ENCODE measurements around the gene BMERB1. TPM values are rescaled to one million over a fixed set of nuclear protein-coding genes. Genes with fewer than 3 reads are reported as not detected.

Gene BMERB1
- total and polyA plus RNA-seq, 2 experiments from 2014 or later: 17.3 to 28.1 TPM

DNA sequence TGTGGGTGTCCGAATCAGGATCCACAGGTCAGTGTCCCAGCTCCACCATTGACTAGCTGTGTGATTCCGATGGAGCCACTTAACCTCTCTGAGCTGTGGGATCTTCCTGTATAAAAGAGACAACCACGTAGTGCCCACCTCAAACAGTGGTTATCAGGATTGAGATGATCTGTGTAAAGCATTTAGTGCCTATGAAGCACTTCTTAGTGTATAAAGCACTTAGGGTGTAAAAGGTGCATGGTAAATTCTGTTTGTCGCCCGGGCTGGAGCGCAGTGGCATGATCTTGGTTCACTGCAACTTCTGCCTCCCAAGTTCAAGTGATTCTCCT is 113.3 kb downstream of the BMERB1 start:
- H4K20me1 ChIP-seq (replicated peaks; ENCODE audit: insufficient read depth): no peaks in the 10 kb centered on the region
- H3F3A ChIP-seq (replicated peaks; ENCODE audit: low read depth): 0 out of 2 replicates have a peak, but pooled peaks cover 3% of the 10 kb centered on the region
- no peak overlapping the region for H3K4me3 ChIP-seq
- Mint-ChIP-seq H3K4me1 (peaks cover 9% of the 10 kb centered on the region), H3K9me3 (peaks cover 14% of the 10 kb centered on the region), H3K4me3 (no peak overlapping the region), H3K27ac (no peak overlapping the region), H3K36me3 (ENCODE audit: low read depth) (peaks cover 15% of the 10 kb centered on the region), H3K27me3 (ENCODE audit: insufficient read depth, low read depth, poor library complexity) (no peaks in the 10 kb centered on the region)
- no peaks in the 10 kb centered on the region for H3K79me2 ChIP-seq (replicated peaks; ENCODE audit: insufficient read depth)
- H3K9me2 ChIP-seq (ENCODE audit: insufficient read depth): 0 out of 2 replicates have a peak, but pooled peaks cover 6% of the 10 kb centered on the region
- no peak for TF ChIP-seq JUNB (IDR thresholded peaks at IDR 0.05; ENCODE audit: unreplicated experiment)
- no peak overlapping the region for H3K4me2 ChIP-seq
- no peaks in the 10 kb centered on the region for H3K36me3 ChIP-seq (ENCODE audit: insufficient read depth)
- DNase-seq (ENCODE audit: low spot score) (no peak), ATAC-seq (no peak)
- H3K27me3 ChIP-seq (ENCODE audit: insufficient read depth): no peaks in the 10 kb centered on the region
- no peak overlapping the region for H2AFZ ChIP-seq
- H3K27ac ChIP-seq (ENCODE audit: low read depth): no peak overlapping the region
- no peaks in the 10 kb centered on the region for H3K4me1 ChIP-seq (ENCODE audit: insufficient read depth)

- no peaks in the 10 kb centered on the region for H3K27me3 Mint-ChIP-seq (ENCODE audit: insufficient read depth, low read depth, poor library complexity)
- H3K4me3 Mint-ChIP-seq: no peak overlapping the region
- Histone ChIP-seq H3K4me3 (no peak overlapping the region), H3K27me3 (ENCODE audit: insufficient read depth) (no peaks in the 10 kb centered on the region), H2AFZ (no peak overlapping the region), H3K9me2 (ENCODE audit: insufficient read depth) (0 out of 2 replicates have a peak, but pooled peaks cover 6% of the 10 kb centered on the region), H3K4me2 (no peak overlapping the region), H3K27ac (ENCODE audit: low read depth) (no peak overlapping the region), H3K79me2 (replicated peaks; ENCODE audit: insufficient read depth) (no peaks in the 10 kb centered on the region), H3F3A (replicated peaks; ENCODE audit: low read depth) (0 out of 2 replicates have a peak, but pooled peaks cover 3% of the 10 kb centered on the region), H4K20me1 (replicated peaks; ENCODE audit: insufficient read depth) (no peaks in the 10 kb centered on the region), H3K4me1 (ENCODE audit: insufficient read depth) (no peaks in the 10 kb centered on the region), H3K36me3 (ENCODE audit: insufficient read depth) (no peaks in the 10 kb centered on the region)
- peak overlapping the region; percentile 29; the same call in 1 of the 2 replicates for H3K27ac Mint-ChIP-seq
- H3K9me3 Mint-ChIP-seq: peaks cover 7% of the 10 kb centered on the region; the same call in 2 of the 3 replicates
- peaks cover 8% of the 10 kb centered on the region; the same call in 2 of the 3 replicates for H3K36me3 Mint-ChIP-seq (ENCODE audit: low read depth)
- ATAC-seq: no peak
- DNase-seq (ENCODE audit: low spot score): no peak
- peaks cover 8% of the 10 kb centered on the region for H3K4me1 Mint-ChIP-seq
- TF ChIP-seq ZNF331 (CRISPR knock-in tag; IDR thresholded peaks at IDR 0.05; ENCODE audit: low read depth) (no peak), JUNB (IDR thresholded peaks at IDR 0.05; ENCODE audit: unreplicated experiment) (no peak), ZNF114 (CRISPR knock-in tag; IDR thresholded peaks at IDR 0.05) (no peak), EZH2phosphoT487 (IDR thresholded peaks at IDR 0.05; ENCODE audit: unreplicated experiment) (no peak), REST (IDR thresholded peaks at IDR 0.05; ENCODE audit: unreplicated experiment) (no peak), STAT1 (IDR thresholded peaks at IDR 0.05; ENCODE audit: unreplicated experiment) (no peak), POLR2AphosphoS5 (IDR thresholded peaks at IDR 0.05; ENCODE audit: low read depth) (no peak), CTCF (conservative IDR thresholded peaks at IDR 0.05; ENCODE audit: low read depth in 2 of 2) (no peak), CREB1 (CRISPR knock-in tag; IDR thresholded peaks at IDR 0.05; ENCODE audit: low read depth) (no peak), EZH2 (IDR thresholded peaks at IDR 0.05; ENCODE audit: low read depth, unreplicated experiment) (no peak), NANOG (IDR thresholded peaks at IDR 0.05; ENCODE audit: borderline replicate concordance) (no peak)
Observed at GRCh38 chr16:15548482-15548891, 114.1 kb downstream of the BMERB1 start.
